Tibial nerve (tissue), 4 donors: ENCODE data around the gene TMEM98.
"Not testable (repeated sequence)": the region's sequence is repeated elsewhere in the genome, so short reads cannot be mapped to it uniquely, and the experiment has no call there.

ENCODE experiments used
- CTCF ChIP-seq, 5 experiments: fragments of 200-600 bp in 3 of 5; fragments of 450-650 bp in 2 of 5; sonication (generic) in 3 of 5; IDR thresholded peaks; one replicate each; pipeline ENCODE4 v1.5.1; 2016 to 2019; ENCODE audit warnings: antibody characterized with exemption in 5 of 5, mild to moderate bottlenecking in 3 of 5, moderate library complexity in 2 of 5
- EP300 ChIP-seq, 2 donors: sonication (generic); formaldehyde crosslinking; IDR thresholded peaks; one replicate each; pipeline ENCODE4 v1.6.1; 2017; ENCODE audit warnings: antibody characterized with exemption in 2 of 2, mild to moderate bottlenecking in 1 of 2
- POLR2A ChIP-seq, 2 donors: fragments of 450-650 bp; IDR thresholded peaks; one replicate each; pipeline ENCODE4 v1.6.1; 2017; ENCODE audit warnings: antibody characterized with exemption in 2 of 2, mild to moderate bottlenecking in 2 of 2, moderate library complexity in 2 of 2

- not testable (repeated sequence) for TF ChIP-seq CTCF, EP300, POLR2A (IDR thresholded peaks at IDR 0.05)
Observed at GRCh38 chr17:32969231-32969630, 41.3 kb downstream of the TMEM98 start.
